Activated naive CD4-positive, alpha-beta T cell treated with anti-CD3 and anti-CD28 coated beads, Interleukin-2, amount 50 U/mL, for 24 hours (primary cell): ENCODE results near the gene JPT1.

Source experiments
- H3K27ac Mint-ChIP-seq: one replicate; pipeline ENCODE4 v1.8.0; 2021; ENCODE audit warnings: mild to moderate bottlenecking, mixed read lengths
- H3K27me3 Mint-ChIP-seq: one replicate; pipeline ENCODE4 v1.8.0; 2021; ENCODE audit warnings: mixed read lengths
- H3K36me3 Mint-ChIP-seq: one replicate; pipeline ENCODE4 v1.8.0; 2021; ENCODE audit warnings: mixed read lengths
- H3K4me1 Mint-ChIP-seq: one replicate; pipeline ENCODE4 v1.8.0; 2021; ENCODE audit warnings: mixed read lengths
- H3K4me3 Mint-ChIP-seq: one replicate; pipeline ENCODE4 v1.8.0; 2021; ENCODE audit warnings: mild to moderate bottlenecking, mixed read lengths
- H3K9me3 Mint-ChIP-seq: one replicate; pipeline ENCODE4 v1.8.0; 2021; ENCODE audit warnings: mixed read lengths

JPT1 gene

GRCh38 chr17:75125984-75126383 lies 28.3 kb downstream of the JPT1 start:
- H3K4me3 Mint-ChIP-seq: no peak overlapping the region
- H3K36me3 Mint-ChIP-seq: peaks cover under 1% of the 10 kb centered on the region
- no peaks in the 10 kb centered on the region for H3K27me3 Mint-ChIP-seq
- H3K4me1 Mint-ChIP-seq: peaks cover 32% of the 10 kb centered on the region
- H3K27ac Mint-ChIP-seq: peak overlapping the region; percentile 19
- H3K9me3 Mint-ChIP-seq: no peaks in the 10 kb centered on the region

- H3K4me1 Mint-ChIP-seq: peaks cover 29% of the 10 kb centered on the region
- H3K36me3 Mint-ChIP-seq: peaks cover 2% of the 10 kb centered on the region
- no peaks in the 10 kb centered on the region for H3K27me3 Mint-ChIP-seq
- peak overlapping the region; percentile 41 for H3K27ac Mint-ChIP-seq
- no peak overlapping the region for H3K4me3 Mint-ChIP-seq
- H3K9me3 Mint-ChIP-seq: no peaks in the 10 kb centered on the region
These were observed 29.5 kb downstream of the JPT1 start for GRCh38 chr17:75124819-75125162.

GRCh38 chr17:75124041-75124818 lies 30.1 kb downstream of the JPT1 start:
- Mint-ChIP-seq H3K27me3 (no peaks in the 10 kb centered on the region), H3K9me3 (no peaks in the 10 kb centered on the region), H3K36me3 (peaks cover 2% of the 10 kb centered on the region), H3K4me1 (peaks cover 29% of the 10 kb centered on the region), H3K27ac (peak overlapping the region; percentile 68), H3K4me3 (no peak overlapping the region)

- Mint-ChIP-seq H3K27ac (no peak overlapping the region), H3K4me3 (no peak overlapping the region), H3K36me3 (peaks cover 5% of the 10 kb centered on the region), H3K27me3 (no peaks in the 10 kb centered on the region), H3K9me3 (no peaks in the 10 kb centered on the region), H3K4me1 (peaks cover 23% of the 10 kb centered on the region)
These were observed 36.0 kb downstream of the JPT1 start for GRCh38 chr17:75118307-75118706.

- no peaks in the 10 kb centered on the region for H3K27me3 Mint-ChIP-seq
- peaks cover 7% of the 10 kb centered on the region for H3K36me3 Mint-ChIP-seq
- no peak overlapping the region for H3K27ac Mint-ChIP-seq
- peaks cover 29% of the 10 kb centered on the region for H3K4me1 Mint-ChIP-seq
- no peaks in the 10 kb centered on the region for H3K9me3 Mint-ChIP-seq
- H3K4me3 Mint-ChIP-seq: no peak overlapping the region
These were observed 37.6 kb downstream of the JPT1 start for GRCh38 chr17:75116737-75117136.

GRCh38 chr17:75115555-75115954 lies 38.8 kb downstream of the JPT1 start:
- peaks cover 37% of the 10 kb centered on the region for H3K4me1 Mint-ChIP-seq
- H3K36me3 Mint-ChIP-seq: peaks cover 5% of the 10 kb centered on the region
- no peak overlapping the region for H3K27ac Mint-ChIP-seq
- no peak overlapping the region for H3K4me3 Mint-ChIP-seq
- H3K9me3 Mint-ChIP-seq: no peaks in the 10 kb centered on the region
- no peaks in the 10 kb centered on the region for H3K27me3 Mint-ChIP-seq

- peak overlapping the region; percentile 87 for H3K4me3 Mint-ChIP-seq
- H3K9me3 Mint-ChIP-seq: no peaks in the 10 kb centered on the region
- H3K27me3 Mint-ChIP-seq: no peaks in the 10 kb centered on the region
- H3K36me3 Mint-ChIP-seq: peaks cover 5% of the 10 kb centered on the region
- H3K4me1 Mint-ChIP-seq: peaks cover 37% of the 10 kb centered on the region
- H3K27ac Mint-ChIP-seq: peak overlapping the region; percentile 79
These were observed 39.6 kb downstream of the JPT1 start for GRCh38 chr17:75114552-75115314.

GRCh38 chr17:75113798-75114551 lies 40.3 kb downstream of the JPT1 start:
- H3K4me3 Mint-ChIP-seq: peak overlapping the region; percentile 87
- no peaks in the 10 kb centered on the region for H3K27me3 Mint-ChIP-seq

GRCh38 chr17:75111777-75112335 lies 42.5 kb downstream of the JPT1 start:
- H3K36me3 Mint-ChIP-seq: peaks cover 2% of the 10 kb centered on the region
- H3K4me3 Mint-ChIP-seq: peak overlapping the region; percentile 38
- no peaks in the 10 kb centered on the region for H3K9me3 Mint-ChIP-seq
- H3K27ac Mint-ChIP-seq: peak overlapping the region; percentile 71
- H3K4me1 Mint-ChIP-seq: peaks cover 42% of the 10 kb centered on the region
- H3K27me3 Mint-ChIP-seq: no peaks in the 10 kb centered on the region

More at GRCh38 chr17:75113798-75114551, 40.3 kb downstream of the JPT1 start:
- no peaks in the 10 kb centered on the region for H3K9me3 Mint-ChIP-seq
- H3K27ac Mint-ChIP-seq: peak overlapping the region; percentile 79
- peaks cover 3% of the 10 kb centered on the region for H3K36me3 Mint-ChIP-seq
- H3K4me1 Mint-ChIP-seq: peaks cover 39% of the 10 kb centered on the region

GRCh38 chr17:75110234-75110937 lies 43.9 kb downstream of the JPT1 start:
- H3K36me3 Mint-ChIP-seq: peaks cover 2% of the 10 kb centered on the region
- peaks cover 42% of the 10 kb centered on the region for H3K4me1 Mint-ChIP-seq
- H3K9me3 Mint-ChIP-seq: no peaks in the 10 kb centered on the region
- no peaks in the 10 kb centered on the region for H3K27me3 Mint-ChIP-seq
- H3K4me3 Mint-ChIP-seq: peak overlapping the region; percentile 93
- H3K27ac Mint-ChIP-seq: peak overlapping the region; percentile 93

- Mint-ChIP-seq H3K36me3 (peaks cover 2% of the 10 kb centered on the region), H3K27me3 (no peaks in the 10 kb centered on the region), H3K4me1 (peaks cover 37% of the 10 kb centered on the region), H3K9me3 (no peaks in the 10 kb centered on the region), H3K4me3 (peak within 1 kb of the TSS; percentile 93), H3K27ac (peak within 1 kb of the TSS; percentile 93)
These were observed 44.7 kb downstream of the JPT1 start, which contains the start of gene ARMC7 for GRCh38 chr17:75109407-75110233. Gene ARMC7, plus strand, starts transcription at chr17:75109969. Its CDS starts 320 bp downstream, at chr17:75110289.

- H3K4me3 Mint-ChIP-seq: peak overlapping the region; percentile 93
- H3K27me3 Mint-ChIP-seq: no peaks in the 10 kb centered on the region
- peaks cover 2% of the 10 kb centered on the region for H3K36me3 Mint-ChIP-seq
- H3K4me1 Mint-ChIP-seq: peaks cover 31% of the 10 kb centered on the region
- H3K9me3 Mint-ChIP-seq: no peaks in the 10 kb centered on the region
- H3K27ac Mint-ChIP-seq: peak overlapping the region; percentile 35
These were observed 45.3 kb downstream of the JPT1 start for GRCh38 chr17:75109046-75109406.

GRCh38 chr17:75108193-75108592 lies 46.1 kb downstream of the JPT1 start:
- peak overlapping the region; percentile 76 for H3K27ac Mint-ChIP-seq
- peaks cover 26% of the 10 kb centered on the region for H3K4me1 Mint-ChIP-seq
- peak overlapping the region; percentile 93 for H3K4me3 Mint-ChIP-seq
- H3K9me3 Mint-ChIP-seq: no peaks in the 10 kb centered on the region
- H3K36me3 Mint-ChIP-seq: peaks cover 2% of the 10 kb centered on the region
- no peaks in the 10 kb centered on the region for H3K27me3 Mint-ChIP-seq
